Testis (tissue), 2 donors: ENCODE measurements around the gene GRAP.

ENCODE experiments used
- CTCF ChIP-seq, 3 experiments: fragments of 450-650 bp in 2 of 3; fragments of 200-600 bp in 1 of 3; sonication (generic) in 1 of 3; IDR thresholded peaks; one replicate each; pipeline ENCODE4 v1.5.1; 2016 to 2019; ENCODE audit warnings: antibody characterized with exemption in 3 of 3, mild to moderate bottlenecking in 2 of 3, moderate library complexity in 1 of 3
- POLR2A ChIP-seq: fragments of 450-650 bp; IDR thresholded peaks from one replicate; pipeline ENCODE4 v1.6.1; 2017; ENCODE audit warnings: antibody characterized with exemption, mild to moderate bottlenecking, moderate library complexity

DNA sequence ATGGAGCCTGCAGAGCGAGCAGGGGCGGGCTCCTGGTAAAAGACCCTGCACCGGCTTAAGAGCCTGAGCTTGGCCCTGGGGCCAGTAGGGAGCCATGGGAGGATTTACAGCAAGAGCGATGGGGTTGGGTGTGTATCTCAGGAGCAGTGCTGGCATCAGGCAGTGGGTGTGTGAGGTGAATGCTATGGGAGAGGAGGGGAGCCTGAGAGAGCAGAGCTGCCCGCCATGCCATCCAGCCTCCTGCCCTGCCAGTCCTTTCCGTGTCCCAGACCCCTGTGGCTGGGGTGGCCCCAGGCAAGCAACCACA lies 65.5 kb downstream of the GRAP start:
- TF ChIP-seq POLR2A: no peak
- no peak for TF ChIP-seq CTCF (IDR thresholded peaks at IDR 0.05)
